ENCODE measurements around the gene PRSS50.

Gene PRSS50

GRCh38 chr3:46675426-46675825 is 42.2 kb downstream of the PRSS50 start:
- H3K27ac ChIP-seq = no peak overlapping the region
- TF ChIP-seq CTCF (conservative IDR thresholded peaks at IDR 0.05) (no peak), ZFX (IDR thresholded peaks at IDR 0.05) (no peak)

GRCh38 chr3:46674031-46674845 is 43.4 kb downstream of the PRSS50 start:
- no peak overlapping the region for H3K27ac ChIP-seq
- TF ChIP-seq ZFX (IDR thresholded peaks at IDR 0.05) = no peak
- TF ChIP-seq CTCF (conservative IDR thresholded peaks at IDR 0.05) = no peak; the same call in 1 of the 2 replicates

- no peak overlapping the region for H3K27ac ChIP-seq
- TF ChIP-seq CTCF (conservative IDR thresholded peaks at IDR 0.05) (no peak), ZFX (IDR thresholded peaks at IDR 0.05) (no peak)
Observed at GRCh38 chr3:46673151-46674030, 44.3 kb downstream of the PRSS50 start.

GRCh38 chr3:46672349-46672695 is 45.3 kb downstream of the PRSS50 start:
- no peak overlapping the region for H3K27ac ChIP-seq
- TF ChIP-seq ZFX (IDR thresholded peaks at IDR 0.05) = no peak
- TF ChIP-seq CTCF (conservative IDR thresholded peaks at IDR 0.05) = no peak

- TF ChIP-seq ZFX (IDR thresholded peaks at IDR 0.05) (no peak), CTCF (conservative IDR thresholded peaks at IDR 0.05) (no peak)
Observed at GRCh38 chr3:46671541-46672348, 45.9 kb downstream of the PRSS50 start.

GRCh38 chr3:46670891-46671427 is 46.7 kb downstream of the PRSS50 start:
- H3K27ac ChIP-seq = no peak overlapping the region
- TF ChIP-seq ZFX (IDR thresholded peaks at IDR 0.05) (no peak), CTCF (conservative IDR thresholded peaks at IDR 0.05) (no peak)

More at GRCh38 chr3:46671541-46672348, 45.9 kb downstream of the PRSS50 start:
- no peak overlapping the region for H3K27ac ChIP-seq
